Trophoblast cell (in vitro differentiated cells and primary cell): ENCODE results near the gene CCDC17.

Experiments
- DNase-seq, 2 donors: peaks; one replicate each; pipeline ENCODE4 v3.0.0-alpha.2; 2016
- H2AFZ ChIP-seq: 2 replicates; pipeline ENCODE4 v1.6.1; 2013; ENCODE audit warnings: low read length, moderate library complexity, mild to moderate bottlenecking; ENCODE audit not compliant: insufficient read depth, poor library complexity
- H2AK5ac ChIP-seq: 2 replicates; pipeline ENCODE4 v1.6.1; 2013; ENCODE audit warnings: mild to moderate bottlenecking, low read length
- H2BK120ac ChIP-seq: 2 replicates; pipeline ENCODE4 v1.6.1; 2013; ENCODE audit warnings: low read length, mild to moderate bottlenecking, moderate library complexity; ENCODE audit not compliant: insufficient read depth, poor library complexity
- H2BK12ac ChIP-seq: 2 replicates; pipeline ENCODE4 v1.6.1; 2013; ENCODE audit warnings: mild to moderate bottlenecking, low read length, moderate library complexity
- H2BK5ac ChIP-seq: 2 replicates; pipeline ENCODE4 v1.6.1; 2013; ENCODE audit warnings: low read length, low read depth, moderate library complexity, mild to moderate bottlenecking; ENCODE audit not compliant: poor library complexity
- H3K14ac ChIP-seq: 2 replicates; pipeline ENCODE4 v1.6.1; 2013; ENCODE audit warnings: mild to moderate bottlenecking, low read length
- H3K18ac ChIP-seq: 2 replicates; pipeline ENCODE4 v1.6.1; 2013; ENCODE audit warnings: mild to moderate bottlenecking, low read length
- H3K23ac ChIP-seq: 2 replicates; pipeline ENCODE4 v1.6.1; 2013; ENCODE audit warnings: low read length
- H3K27ac ChIP-seq: 2 replicates; pipeline ENCODE4 v1.5.1; 2013; ENCODE audit warnings: low read depth, mild to moderate bottlenecking, inconsistent platforms, low read length, moderate library complexity
- H3K27me3 ChIP-seq: 2 replicates; pipeline ENCODE4 v1.6.1; 2013; ENCODE audit warnings: inconsistent platforms, mild to moderate bottlenecking, low read length, moderate library complexity; ENCODE audit not compliant: insufficient read depth
- H3K36me3 ChIP-seq, 2 experiments: 1 replicate in 1 of 2; 2 replicates in 1 of 2; pipeline ENCODE4 v1.6.1; 2013; ENCODE audit warnings: low read length in 2 of 2, mild to moderate bottlenecking in 2 of 2, moderate library complexity in 1 of 2; ENCODE audit not compliant: insufficient read depth in 2 of 2, control insufficient read depth in 1 of 2
- H3K4ac ChIP-seq: 2 replicates; pipeline ENCODE4 v1.6.1; 2013; ENCODE audit warnings: low read depth, mild to moderate bottlenecking, low read length, moderate library complexity
- H3K4me1 ChIP-seq, 2 experiments: 1 replicate in 1 of 2; 2 replicates in 1 of 2; pipeline ENCODE4 v1.6.1; 2013; ENCODE audit warnings: low read length in 2 of 2, mild to moderate bottlenecking in 2 of 2, moderate library complexity in 1 of 2; ENCODE audit not compliant: insufficient read depth in 2 of 2, control insufficient read depth in 1 of 2
- H3K4me2 ChIP-seq: 2 replicates; pipeline ENCODE4 v1.6.1; 2013; ENCODE audit warnings: inconsistent platforms, mild to moderate bottlenecking, low read length, moderate library complexity
- H3K4me3 ChIP-seq: 2 replicates; pipeline ENCODE4 v1.5.1; 2013; ENCODE audit warnings: mild to moderate bottlenecking, low read depth, low read length, inconsistent platforms
- H3K79me1 ChIP-seq: one replicate; pipeline ENCODE4 v1.6.1; 2013; ENCODE audit warnings: low read length
- H3K79me2 ChIP-seq: 2 replicates; pipeline ENCODE4 v1.6.1; 2013; ENCODE audit warnings: low read length, mild to moderate bottlenecking; ENCODE audit not compliant: control insufficient read depth, insufficient read depth, poor library complexity
- H3K9ac ChIP-seq: 2 replicates; pipeline ENCODE4 v1.6.1; 2013; ENCODE audit warnings: mild to moderate bottlenecking, low read length
- H3K9me3 ChIP-seq: 2 replicates; pipeline ENCODE4 v1.6.1; 2013; ENCODE audit warnings: low read depth, mild to moderate bottlenecking, control low read depth, inconsistent platforms, low read length; ENCODE audit not compliant: insufficient read depth
- H4K12ac ChIP-seq: 2 replicates; pipeline ENCODE4 v1.6.1; 2013; ENCODE audit warnings: low read depth, mild to moderate bottlenecking, low read length, moderate library complexity
- H4K8ac ChIP-seq: 2 replicates; pipeline ENCODE4 v1.6.1; 2013; ENCODE audit warnings: low read depth, mild to moderate bottlenecking, low read length, moderate library complexity
- H4K91ac ChIP-seq: one replicate; pipeline ENCODE4 v1.6.1; 2013; ENCODE audit warnings: low read depth, mild to moderate bottlenecking, low read length, moderate library complexity
- WGBS: extraction: QIAGEN DNeasy Blood & Tissue Kit; methylation state at CpG from one replicate; pipeline ENCODE4 v1.1.7; 2013; ENCODE audit warnings: missing lambda C conversion rate; ENCODE audit not compliant: insufficient read length, insufficient coverage; ENCODE audit errors: extremely low coverage; 5-methylcytosine and 5-hydroxymethylcytosine counted together

CCDC17 gene

DNA sequence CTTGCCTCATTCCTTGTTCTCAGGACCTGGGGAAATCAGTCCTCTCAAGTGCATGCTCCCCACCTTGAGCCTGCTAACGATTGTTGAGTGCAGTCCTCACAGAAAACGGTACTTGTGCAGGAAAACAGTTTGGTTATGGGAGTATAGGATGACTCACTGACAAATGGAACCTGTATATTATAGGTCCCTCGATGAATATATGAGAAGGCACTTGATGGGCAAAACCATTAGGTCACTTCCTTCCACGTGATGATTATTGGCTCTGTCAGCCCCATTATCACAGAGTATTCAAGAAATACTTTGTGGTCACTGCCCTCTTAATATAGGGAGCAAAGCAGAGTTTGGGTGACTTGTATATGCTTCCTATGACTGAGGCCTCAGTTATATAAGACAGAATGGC, 6.2 kb downstream of the CCDC17 start:
- no peak overlapping the region for H2AK5ac ChIP-seq
- no peak overlapping the region for H2BK12ac ChIP-seq
- no peak for DNase-seq
- H3K4me1 ChIP-seq = no peaks in the 10 kb centered on the region
- peaks cover 40 to 63% of the 10 kb centered on the region in 2 experiments for H3K36me3 ChIP-seq
- H3K18ac ChIP-seq = no peak overlapping the region
- H3K4ac ChIP-seq = no peak overlapping the region
- no peak overlapping the region for H3K4me3 ChIP-seq
- no peaks in the 10 kb centered on the region for H3K9me3 ChIP-seq
- no peak overlapping the region for H4K91ac ChIP-seq
- no CpG with 5 or more reads among the region's 4 CpGs for WGBS
- H4K12ac ChIP-seq = no peak overlapping the region
- H3K27ac ChIP-seq = no peak overlapping the region
- H3K79me2 ChIP-seq = no peaks in the 10 kb centered on the region
- H3K79me1 ChIP-seq = no peaks in the 10 kb centered on the region
- H3K27me3 ChIP-seq = no peaks in the 10 kb centered on the region
- no peak overlapping the region for H4K8ac ChIP-seq
- no peak overlapping the region for H2BK5ac ChIP-seq
- H2AFZ ChIP-seq = no peak overlapping the region
- no peak overlapping the region for H3K4me2 ChIP-seq
- H3K14ac ChIP-seq = no peak overlapping the region
- H3K9ac ChIP-seq = no peak overlapping the region
- H3K23ac ChIP-seq = no peak overlapping the region
- H2BK120ac ChIP-seq = no peak overlapping the region

DNA sequence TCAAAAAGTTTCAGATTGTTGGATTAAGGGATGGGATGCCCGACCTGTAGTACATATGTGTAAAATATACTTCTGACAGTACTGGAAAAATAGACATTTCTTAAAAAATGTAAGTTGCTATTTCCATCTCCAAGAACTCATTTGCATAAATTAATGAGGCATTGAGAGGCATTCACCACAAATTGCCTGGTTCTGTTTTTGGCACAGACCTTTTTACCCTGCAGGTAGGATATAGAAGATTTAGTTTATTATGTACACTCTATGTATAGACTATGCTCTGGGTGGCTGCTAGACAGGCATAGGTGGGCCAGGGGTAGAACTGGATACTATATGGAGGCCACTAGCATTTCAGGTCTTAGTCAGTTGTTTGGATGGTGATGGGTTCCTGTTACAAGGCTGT, 8.0 kb downstream of the CCDC17 start:
- no peaks in the 10 kb centered on the region for H3K79me1 ChIP-seq
- no peak overlapping the region for H4K8ac ChIP-seq
- no peak overlapping the region for H3K9ac ChIP-seq
- H3K4me1 ChIP-seq = no peaks in the 10 kb centered on the region
- H3K14ac ChIP-seq = no peak overlapping the region
- no peak overlapping the region for H2AK5ac ChIP-seq
- no peaks in the 10 kb centered on the region for H3K79me2 ChIP-seq
- H3K4ac ChIP-seq = no peak overlapping the region
- no peak overlapping the region for H2BK120ac ChIP-seq
- H3K36me3 ChIP-seq = peaks cover 29 to 56% of the 10 kb centered on the region in 2 experiments
- H2BK5ac ChIP-seq = no peak overlapping the region
- no peak overlapping the region for H3K18ac ChIP-seq
- DNase-seq = no peak
- no peaks in the 10 kb centered on the region for H3K27me3 ChIP-seq
- H3K4me3 ChIP-seq = no peak overlapping the region
- no peak overlapping the region for H3K23ac ChIP-seq
- WGBS = no CpG with 5 or more reads among the region's 1 CpG
- H4K12ac ChIP-seq = no peak overlapping the region
- no peak overlapping the region for H2AFZ ChIP-seq
- H3K27ac ChIP-seq = no peak overlapping the region
- no peak overlapping the region for H2BK12ac ChIP-seq
- no peak overlapping the region for H4K91ac ChIP-seq
- H3K4me2 ChIP-seq = no peak overlapping the region
- no peaks in the 10 kb centered on the region for H3K9me3 ChIP-seq

DNA sequence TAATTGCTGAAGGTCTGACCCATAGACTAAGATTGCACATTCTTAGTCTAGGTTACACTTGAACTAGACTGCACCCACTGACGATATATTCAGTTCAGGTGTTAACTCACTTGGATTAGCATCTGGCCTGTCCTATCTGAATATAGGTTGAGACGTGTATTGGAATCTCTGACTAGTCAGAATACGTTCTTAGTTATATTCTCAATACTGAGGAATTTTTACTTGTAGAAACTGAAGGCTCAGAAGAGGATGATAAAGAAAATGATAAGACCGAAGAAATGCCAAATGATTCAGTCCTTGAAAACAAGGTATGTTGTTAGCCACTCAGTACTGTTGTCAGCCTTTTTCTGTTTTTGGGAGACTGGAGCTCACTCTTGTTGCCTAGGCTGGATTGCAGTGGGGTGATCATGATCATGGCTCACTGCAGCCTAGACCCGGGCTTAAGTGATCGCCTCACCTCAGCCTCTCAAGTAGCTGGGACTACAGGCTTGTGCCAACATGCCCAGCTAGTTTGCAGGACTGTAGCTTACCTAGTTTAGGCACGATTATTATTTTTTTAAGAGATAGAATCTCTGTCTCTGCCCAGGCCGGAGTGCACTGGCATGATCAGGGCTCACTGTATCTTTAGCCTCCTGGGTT, 10.8 kb downstream of the CCDC17 start:
- no peak overlapping the region for H3K18ac ChIP-seq
- H3K4me2 ChIP-seq = no peak overlapping the region
- peak in 1 of 2 donors; percentile 66 for DNase-seq
- no peak overlapping the region for H3K14ac ChIP-seq
- no peak overlapping the region for H2AK5ac ChIP-seq
- H3K27me3 ChIP-seq = no peaks in the 10 kb centered on the region
- H2BK12ac ChIP-seq = no peak overlapping the region
- no peak overlapping the region for H4K91ac ChIP-seq
- H3K36me3 ChIP-seq = peaks cover 30 to 51% of the 10 kb centered on the region in 2 experiments
- no peak overlapping the region for H3K9ac ChIP-seq
- no peaks in the 10 kb centered on the region for H3K79me1 ChIP-seq
- H3K79me2 ChIP-seq = no peaks in the 10 kb centered on the region
- no peak overlapping the region for H3K4me3 ChIP-seq
- H2BK5ac ChIP-seq = no peak overlapping the region
- no CpG with 5 or more reads among the region's 8 CpGs for WGBS
- H3K4me1 ChIP-seq = no peaks in the 10 kb centered on the region
- no peak overlapping the region for H2BK120ac ChIP-seq
- H3K23ac ChIP-seq = no peak overlapping the region
- H3K27ac ChIP-seq = no peak overlapping the region
- no peak overlapping the region for H4K8ac ChIP-seq
- no peaks in the 10 kb centered on the region for H3K9me3 ChIP-seq
- no peak overlapping the region for H4K12ac ChIP-seq
- H3K4ac ChIP-seq = no peak overlapping the region
- H2AFZ ChIP-seq = no peak overlapping the region

DNA sequence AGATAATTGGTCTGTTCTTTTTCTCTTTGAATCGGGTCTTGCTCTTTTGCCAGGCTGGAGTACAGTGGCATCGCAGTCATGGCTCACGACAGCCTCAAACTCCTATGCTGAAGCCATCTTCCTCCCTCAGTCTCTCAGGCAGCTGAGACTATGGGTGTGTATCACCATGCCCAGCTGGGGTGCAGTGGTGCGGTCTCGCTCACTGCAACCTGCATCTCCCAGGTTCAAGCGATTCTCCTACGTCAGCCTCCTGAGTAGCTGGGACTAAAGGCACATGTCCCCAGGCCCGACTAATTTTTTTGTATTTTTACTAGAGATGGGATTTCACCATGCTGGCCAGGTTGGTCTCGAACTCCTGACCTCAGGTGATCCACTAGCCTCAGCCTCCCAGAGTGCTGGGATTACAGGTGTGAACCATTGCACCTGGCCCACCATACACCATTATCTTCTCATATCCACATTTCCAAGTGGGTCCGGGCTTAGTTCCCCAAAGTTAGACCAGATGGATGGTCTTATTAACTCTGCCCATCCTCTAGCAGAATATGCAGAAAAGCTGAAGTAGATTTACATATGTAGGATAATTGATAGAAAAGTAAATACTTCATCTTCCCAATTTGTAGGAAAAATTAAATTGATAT, 13.1 kb downstream of the CCDC17 start:
- no peak overlapping the region for H3K18ac ChIP-seq
- no peak overlapping the region for H2BK5ac ChIP-seq
- H3K4ac ChIP-seq = no peak overlapping the region
- H2AFZ ChIP-seq = no peak overlapping the region
- no CpG with 5 or more reads among the region's 10 CpGs for WGBS
- H4K91ac ChIP-seq = no peak overlapping the region
- no peaks in the 10 kb centered on the region for H3K79me2 ChIP-seq
- H3K27me3 ChIP-seq = no peaks in the 10 kb centered on the region
- H4K12ac ChIP-seq = no peak overlapping the region
- H3K4me3 ChIP-seq = no peak overlapping the region
- H4K8ac ChIP-seq = no peak overlapping the region
- H2BK120ac ChIP-seq = no peak overlapping the region
- no peaks in the 10 kb centered on the region for H3K9me3 ChIP-seq
- H2BK12ac ChIP-seq = no peak overlapping the region
- H3K14ac ChIP-seq = no peak overlapping the region
- no peak overlapping the region for H3K9ac ChIP-seq
- no peak overlapping the region for H3K27ac ChIP-seq
- peaks cover 21 to 42% of the 10 kb centered on the region in 2 experiments for H3K36me3 ChIP-seq
- no peak overlapping the region for H3K23ac ChIP-seq
- no peak for DNase-seq
- no peak overlapping the region for H3K4me2 ChIP-seq
- no peaks in the 10 kb centered on the region for H3K79me1 ChIP-seq
- H3K4me1 ChIP-seq = peaks cover 0 to 2% of the 10 kb centered on the region in 2 experiments
- no peak overlapping the region for H2AK5ac ChIP-seq
